HUES48 (cell line): ENCODE data around the gene NOD2.

Source experiments
- H3K27ac ChIP-seq: one replicate; pipeline ENCODE4 v1.7.0; 2013; ENCODE audit warnings: low read depth, low read length, inconsistent platforms
- H3K27me3 ChIP-seq: 2 replicates; pipeline ENCODE4 v1.6.1; 2013; ENCODE audit warnings: mild to moderate bottlenecking, low read length; ENCODE audit not compliant: control insufficient read depth, insufficient read depth
- H3K36me3 ChIP-seq: 2 replicates; pipeline ENCODE4 v1.6.1; 2013; ENCODE audit warnings: low read length; ENCODE audit not compliant: control insufficient read depth, insufficient read depth
- H3K4me1 ChIP-seq: 2 replicates; pipeline ENCODE4 v1.6.1; 2013; ENCODE audit warnings: mild to moderate bottlenecking, low read length; ENCODE audit not compliant: control insufficient read depth, insufficient read depth
- H3K4me3 ChIP-seq: 2 replicates; pipeline ENCODE4 v1.5.1; 2013; ENCODE audit warnings: mild to moderate bottlenecking, low read depth, low read length
- H3K9ac ChIP-seq: 2 replicates; pipeline ENCODE4 v1.6.1; 2013; ENCODE audit warnings: mild to moderate bottlenecking, low read depth, low read length, moderate library complexity
- H3K9me3 ChIP-seq: 2 replicates; pipeline ENCODE4 v1.6.1; 2013; ENCODE audit warnings: low read length; ENCODE audit not compliant: control insufficient read depth, insufficient read depth

NOD2 gene

GRCh38 chr16:50774960-50775359 is 81.6 kb downstream of the NOD2 start:
- no peaks in the 10 kb centered on the region for H3K4me1 ChIP-seq
- peaks cover 3% of the 10 kb centered on the region; the same call in 1 of the 2 replicates for H3K36me3 ChIP-seq

GRCh38 chr16:50776037-50776436 is 82.6 kb downstream of the NOD2 start:
- no peaks in the 10 kb centered on the region for H3K4me1 ChIP-seq
- H3K27me3 ChIP-seq: no peaks in the 10 kb centered on the region
- peaks cover 3% of the 10 kb centered on the region; the same call in 1 of the 2 replicates for H3K36me3 ChIP-seq
- no peak overlapping the region for H3K27ac ChIP-seq
- H3K4me3 ChIP-seq: no peak overlapping the region
- H3K9ac ChIP-seq: no peak overlapping the region
- H3K9me3 ChIP-seq: no peaks in the 10 kb centered on the region

More at GRCh38 chr16:50774960-50775359, 81.6 kb downstream of the NOD2 start:
- Histone ChIP-seq H3K27me3 (no peaks in the 10 kb centered on the region), H3K27ac (no peak overlapping the region), H3K9ac (no peak overlapping the region), H3K4me3 (no peak overlapping the region), H3K9me3 (no peaks in the 10 kb centered on the region)

GRCh38 chr16:50778284-50779163 is 85.1 kb downstream of the NOD2 start:
- H3K4me3 ChIP-seq: no peak overlapping the region
- H3K27ac ChIP-seq: no peak overlapping the region
- H3K4me1 ChIP-seq: no peaks in the 10 kb centered on the region
- H3K9me3 ChIP-seq: no peaks in the 10 kb centered on the region
- peaks cover 3% of the 10 kb centered on the region; the same call in 1 of the 2 replicates for H3K36me3 ChIP-seq
- H3K27me3 ChIP-seq: no peaks in the 10 kb centered on the region
- no peak overlapping the region for H3K9ac ChIP-seq

GRCh38 chr16:50781043-50781442 is 87.6 kb downstream of the NOD2 start:
- Histone ChIP-seq H3K4me1 (no peaks in the 10 kb centered on the region), H3K4me3 (no peak overlapping the region), H3K9ac (no peak overlapping the region), H3K27ac (no peak overlapping the region), H3K36me3 (peaks cover 3% of the 10 kb centered on the region; the same call in 1 of the 2 replicates), H3K9me3 (no peaks in the 10 kb centered on the region), H3K27me3 (no peaks in the 10 kb centered on the region)

GRCh38 chr16:50781518-50781917 is 88.1 kb downstream of the NOD2 start:
- Histone ChIP-seq H3K27ac (no peak overlapping the region), H3K36me3 (peaks cover 3% of the 10 kb centered on the region; the same call in 1 of the 2 replicates), H3K9ac (no peak overlapping the region), H3K4me1 (no peaks in the 10 kb centered on the region), H3K4me3 (no peak overlapping the region), H3K27me3 (no peaks in the 10 kb centered on the region), H3K9me3 (no peaks in the 10 kb centered on the region)
